H9 (cell line): Measurements from ENCODE around the gene GTF3C5. TPM values are rescaled to one million over a fixed set of nuclear protein-coding genes. Genes with fewer than 3 reads are reported as not detected.

ENCODE experiments used
- DNase-seq: peaks from one replicate; pipeline ENCODE4 v3.0.0-alpha.2; 2017
- H2AFZ ChIP-seq: one replicate; pipeline ENCODE4 v1.6.1; 2013; ENCODE audit warnings: mild to moderate bottlenecking, low read length, control low read depth, moderate library complexity
- H2AK5ac ChIP-seq: 2 replicates; pipeline ENCODE4 v1.6.1; 2013; ENCODE audit warnings: low read length, control low read depth, mixed read lengths; ENCODE audit not compliant: insufficient read length
- H2BK120ac ChIP-seq: one replicate; pipeline ENCODE4 v1.6.1; 2013; ENCODE audit warnings: low read depth, mild to moderate bottlenecking, low read length, control low read depth, inconsistent platforms; ENCODE audit not compliant: poor library complexity, severe bottlenecking
- H2BK12ac ChIP-seq: 2 replicates; pipeline ENCODE4 v1.6.1; 2013; ENCODE audit warnings: low read length, control low read depth, mixed read lengths, low read depth; ENCODE audit not compliant: insufficient read length
- H2BK15ac ChIP-seq: 2 replicates; pipeline ENCODE4 v1.6.1; 2013; ENCODE audit warnings: low read depth, low read length, control low read depth
- H2BK20ac ChIP-seq: one replicate; pipeline ENCODE4 v1.6.1; 2013; ENCODE audit warnings: low read depth, mild to moderate bottlenecking, low read length, control low read depth, inconsistent platforms; ENCODE audit not compliant: poor library complexity, severe bottlenecking
- H2BK5ac ChIP-seq: 2 replicates; pipeline ENCODE4 v1.6.1; 2013; ENCODE audit warnings: low read length, control low read depth, mixed read lengths; ENCODE audit not compliant: insufficient read length
- H3K14ac ChIP-seq: 2 replicates; pipeline ENCODE4 v1.6.1; 2013; ENCODE audit warnings: low read length, control low read depth; ENCODE audit not compliant: insufficient read depth
- H3K18ac ChIP-seq: 2 replicates; pipeline ENCODE4 v1.6.1; 2013; ENCODE audit warnings: low read depth, mild to moderate bottlenecking, mixed read lengths, low read length, control low read depth; ENCODE audit not compliant: insufficient read length
- H3K23ac ChIP-seq: 2 replicates; pipeline ENCODE4 v1.6.1; 2013; ENCODE audit warnings: low read length, control low read depth, mixed read lengths, low read depth; ENCODE audit not compliant: insufficient read length
- H3K23me2 ChIP-seq: 2 replicates; pipeline ENCODE4 v1.6.1; 2013; ENCODE audit warnings: low read depth, mild to moderate bottlenecking, mixed read lengths, low read length, control low read depth; ENCODE audit not compliant: insufficient read length, poor library complexity, severe bottlenecking
- H3K27ac ChIP-seq: 2 replicates; pipeline ENCODE4 v1.5.1; 2013; ENCODE audit warnings: low read length, control low read depth, mixed read lengths, low read depth; ENCODE audit not compliant: insufficient read length
- H3K27me3 ChIP-seq: 2 replicates; pipeline ENCODE4 v1.6.1; 2013; ENCODE audit warnings: low read length, control low read depth, inconsistent platforms; ENCODE audit not compliant: insufficient read depth
- H3K4ac ChIP-seq: 2 replicates; pipeline ENCODE4 v1.6.1; 2013; ENCODE audit warnings: low read depth, mild to moderate bottlenecking, control low read depth, inconsistent platforms, low read length, moderate library complexity
- H3K4me1 ChIP-seq: 2 replicates; pipeline ENCODE4 v1.6.1; 2013; ENCODE audit warnings: low read length, control low read depth, inconsistent platforms; ENCODE audit not compliant: insufficient read depth
- H3K4me2 ChIP-seq: 2 replicates; pipeline ENCODE4 v1.6.1; 2013; ENCODE audit warnings: low read length, control low read depth, mixed read lengths; ENCODE audit not compliant: insufficient read length, insufficient read depth
- H3K56ac ChIP-seq: 2 replicates; pipeline ENCODE4 v1.6.1; 2013; ENCODE audit warnings: low read depth, mild to moderate bottlenecking, mixed read lengths, low read length, control low read depth; ENCODE audit not compliant: insufficient read length
- H3K79me1 ChIP-seq: 2 replicates; pipeline ENCODE4 v1.6.1; 2013; ENCODE audit warnings: low read depth, mild to moderate bottlenecking, moderate library complexity, low read length, control low read depth, inconsistent platforms; ENCODE audit not compliant: insufficient read depth, poor library complexity, severe bottlenecking
- H3K79me2 ChIP-seq: 2 replicates; pipeline ENCODE4 v1.6.1; 2013; ENCODE audit warnings: low read length, control low read depth, inconsistent platforms; ENCODE audit not compliant: insufficient read depth
- H3K9ac ChIP-seq: 2 replicates; pipeline ENCODE4 v1.6.1; 2013; ENCODE audit warnings: low read length, control low read depth, mixed read lengths; ENCODE audit not compliant: insufficient read length; ENCODE audit errors: extremely low read depth
- H3K9me3 ChIP-seq: one replicate; pipeline ENCODE4 v1.6.1; 2013; ENCODE audit warnings: low read depth, low read length, inconsistent platforms; ENCODE audit not compliant: control insufficient read depth
- H3T11ph ChIP-seq: one replicate; pipeline ENCODE4 v1.6.1; 2013; ENCODE audit warnings: mild to moderate bottlenecking, low read length, control low read depth, inconsistent platforms
- H4K20me1 ChIP-seq: one replicate; pipeline ENCODE4 v1.6.1; 2013; ENCODE audit not compliant: control insufficient read depth, insufficient read length, insufficient read depth
- H4K5ac ChIP-seq: 2 replicates; pipeline ENCODE4 v1.6.1; 2013; ENCODE audit warnings: low read depth, mild to moderate bottlenecking, mixed read lengths, low read length, control low read depth; ENCODE audit not compliant: insufficient read length
- H4K8ac ChIP-seq: replicated peaks from 2 replicates; pipeline ENCODE4 v1.6.1; 2013; ENCODE audit warnings: low read length, control low read depth, mixed read lengths, low read depth; ENCODE audit not compliant: insufficient read length
- H4K91ac ChIP-seq: 2 replicates; pipeline ENCODE4 v1.6.1; 2013; ENCODE audit warnings: low read depth, mild to moderate bottlenecking, moderate library complexity, mixed read lengths, low read length, control low read depth; ENCODE audit not compliant: insufficient read length
- H3K27ac Mint-ChIP-seq, 3 experiments: 2 replicates in 2 of 3; 3 replicates in 1 of 3; pipeline ENCODE4 v1.8.0; 2020 to 2021; ENCODE audit warnings: mixed read lengths in 3 of 3, mild to moderate bottlenecking in 1 of 3, moderate library complexity in 1 of 3
- H3K27me3 Mint-ChIP-seq: 2 replicates; pipeline ENCODE4 v1.8.0; 2021; ENCODE audit warnings: low read depth, mild to moderate bottlenecking, moderate library complexity, mixed read lengths
- H3K36me3 Mint-ChIP-seq, 3 experiments: 2 replicates in 2 of 3; 3 replicates in 1 of 3; pipeline ENCODE4 v1.8.0; 2020 to 2021; ENCODE audit warnings: low read depth in 3 of 3, mixed read lengths in 3 of 3; ENCODE audit not compliant: insufficient read depth in 1 of 3
- H3K4me1 Mint-ChIP-seq, 2 experiments: 2 replicates each; pipeline ENCODE4 v1.8.0; 2020; ENCODE audit warnings: mixed read lengths in 2 of 2
- H3K4me3 Mint-ChIP-seq, 2 experiments: 2 replicates in 1 of 2; 3 replicates in 1 of 2; pipeline ENCODE4 v1.8.0; 2020 to 2021; ENCODE audit warnings: mild to moderate bottlenecking in 2 of 2, mixed read lengths in 2 of 2, moderate library complexity in 1 of 2
- H3K9me3 Mint-ChIP-seq, 2 experiments: 2 replicates in 1 of 2; 3 replicates in 1 of 2; pipeline ENCODE4 v1.8.0; 2020; ENCODE audit warnings: mild to moderate bottlenecking in 2 of 2, mixed read lengths in 2 of 2, moderate library complexity in 1 of 2
- WGBS: extraction: QIAGEN DNeasy Blood & Tissue Kit; methylation state at CpG from one replicate; pipeline ENCODE4 v1.1.7; 2013; ENCODE audit warnings: missing lambda C conversion rate, low lambda C conversion rate, mixed read lengths; ENCODE audit not compliant: insufficient read length; ENCODE audit errors: extremely low coverage; 5-methylcytosine and 5-hydroxymethylcytosine counted together
- total RNA-seq: library from RNA; stranded (reverse); gene quantifications from 2 replicates; pipeline ENCODE4 v1.2.1, GENCODE V29; 2021
- TF ChIP-seq, protein P1 (sequence below): fragments of 200-600 bp; sonication (generic); conservative IDR thresholded peaks from 3 replicates; pipeline ENCODE4 v1.8.0; 2021; ENCODE audit warnings: antibody characterized with exemption, mild to moderate bottlenecking

Gene GTF3C5
- total RNA-seq, 1 experiment from 2014 or later = 88.9 TPM

DNA sequence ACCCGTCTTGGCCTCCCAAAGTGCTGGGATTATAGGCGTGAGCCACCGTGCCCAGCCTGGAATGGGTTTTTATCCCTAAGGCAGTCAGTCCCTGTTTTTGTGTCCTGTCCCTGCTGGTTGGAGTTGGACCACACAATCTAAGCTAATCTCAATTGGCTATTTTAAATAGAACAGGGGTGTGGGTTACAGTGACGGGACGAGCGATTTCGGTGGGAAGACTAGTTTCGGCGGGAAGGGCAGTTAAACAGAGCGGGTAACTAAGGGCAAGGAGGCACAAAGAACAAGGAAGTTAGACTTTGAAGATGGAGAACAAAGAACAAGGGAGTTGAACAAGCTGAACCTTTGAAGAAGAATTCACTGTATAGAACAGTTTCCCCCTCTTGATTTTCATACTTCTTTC is 1.4 kb downstream of the GTF3C5 start:
- Histone ChIP-seq H3K14ac (no peak overlapping the region), H3K23me2 (peaks cover 4% of the 10 kb centered on the region), H4K5ac (no peak overlapping the region), H4K20me1 (no peaks in the 10 kb centered on the region), H3K56ac (no peak overlapping the region), H3K9me3 (no peaks in the 10 kb centered on the region), H2BK12ac (no peak overlapping the region), H2BK120ac (no peak overlapping the region), H4K91ac (no peak overlapping the region), H4K8ac (no peak overlapping the region), H3T11ph (no peak overlapping the region), H2BK15ac (no peak overlapping the region), H2AK5ac (no peak overlapping the region), H3K27me3 (no peaks in the 10 kb centered on the region), H3K9ac (no peak overlapping the region), H2BK20ac (no peak overlapping the region), H3K4me2 (peak overlapping the region; percentile 48), H3K79me1 (peaks cover 8% of the 10 kb centered on the region), H2AFZ (no peak overlapping the region), H3K23ac (no peak overlapping the region), H3K4me1 (no peaks in the 10 kb centered on the region; the same call in 1 of the 2 replicates), H2BK5ac (no peak overlapping the region), H3K18ac (no peak overlapping the region), H3K79me2 (peaks cover 25% of the 10 kb centered on the region; the same call in 1 of the 2 replicates), H3K4ac (no peak overlapping the region), H3K27ac (no peak overlapping the region)
- Mint-ChIP-seq H3K36me3 (peaks cover 5 to 12% (median 8%) of the 10 kb centered on the region in 3 experiments; a peak in 5 of 7 replicates), H3K9me3 (peaks cover 2 to 6% of the 10 kb centered on the region in 2 experiments; a peak in 3 of 5 replicates), H3K4me1 (peaks cover 17 to 18% of the 10 kb centered on the region in 2 experiments), H3K27me3 (peaks cover 3% of the 10 kb centered on the region), H3K27ac (no peak overlapping the region), H3K4me3 (peak overlapping the region; percentile 93 to 99)
- DNase-seq = no peak
- no CpG with 5 or more reads among the region's 10 CpGs for WGBS
- TF ChIP-seq, protein P1, sequence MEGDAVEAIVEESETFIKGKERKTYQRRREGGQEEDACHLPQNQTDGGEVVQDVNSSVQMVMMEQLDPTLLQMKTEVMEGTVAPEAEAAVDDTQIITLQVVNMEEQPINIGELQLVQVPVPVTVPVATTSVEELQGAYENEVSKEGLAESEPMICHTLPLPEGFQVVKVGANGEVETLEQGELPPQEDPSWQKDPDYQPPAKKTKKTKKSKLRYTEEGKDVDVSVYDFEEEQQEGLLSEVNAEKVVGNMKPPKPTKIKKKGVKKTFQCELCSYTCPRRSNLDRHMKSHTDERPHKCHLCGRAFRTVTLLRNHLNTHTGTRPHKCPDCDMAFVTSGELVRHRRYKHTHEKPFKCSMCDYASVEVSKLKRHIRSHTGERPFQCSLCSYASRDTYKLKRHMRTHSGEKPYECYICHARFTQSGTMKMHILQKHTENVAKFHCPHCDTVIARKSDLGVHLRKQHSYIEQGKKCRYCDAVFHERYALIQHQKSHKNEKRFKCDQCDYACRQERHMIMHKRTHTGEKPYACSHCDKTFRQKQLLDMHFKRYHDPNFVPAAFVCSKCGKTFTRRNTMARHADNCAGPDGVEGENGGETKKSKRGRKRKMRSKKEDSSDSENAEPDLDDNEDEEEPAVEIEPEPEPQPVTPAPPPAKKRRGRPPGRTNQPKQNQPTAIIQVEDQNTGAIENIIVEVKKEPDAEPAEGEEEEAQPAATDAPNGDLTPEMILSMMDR = no peak
